Activated T-cell treated with anti-CD3 and anti-CD28 coated beads for 48 hours (primary cell): ENCODE data around the gene GALNT7.

Experiments
- DNase-seq: peaks from one replicate; pipeline ENCODE4 v3.0.0-alpha.2; 2020; ENCODE audit warnings: low read depth

GALNT7 gene

DNA sequence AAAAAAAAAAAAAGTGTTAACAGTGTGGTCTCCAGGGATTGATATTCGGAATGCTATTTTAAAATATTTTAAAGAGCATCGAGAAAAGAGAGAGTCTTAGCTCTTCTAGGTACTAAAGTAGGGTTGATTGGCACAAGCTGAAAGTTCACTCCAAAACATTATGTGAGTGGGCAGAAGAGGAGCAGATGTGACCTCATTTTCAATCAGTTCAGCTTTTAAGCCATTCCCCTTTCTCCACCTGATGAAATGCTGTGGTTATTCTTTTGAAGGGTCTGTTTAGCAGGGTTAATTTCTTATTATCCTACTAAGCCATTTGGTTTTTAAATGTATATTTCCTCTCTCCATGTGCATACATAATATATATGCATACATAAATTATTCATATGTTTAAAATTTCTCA is 69.2 kb downstream of the GALNT7 start:
- DNase-seq, result no peak

- DNase-seq, result no peak
Measured at GRCh38 chr4:173240696-173241095, 72.1 kb downstream of the GALNT7 start.

DNA sequence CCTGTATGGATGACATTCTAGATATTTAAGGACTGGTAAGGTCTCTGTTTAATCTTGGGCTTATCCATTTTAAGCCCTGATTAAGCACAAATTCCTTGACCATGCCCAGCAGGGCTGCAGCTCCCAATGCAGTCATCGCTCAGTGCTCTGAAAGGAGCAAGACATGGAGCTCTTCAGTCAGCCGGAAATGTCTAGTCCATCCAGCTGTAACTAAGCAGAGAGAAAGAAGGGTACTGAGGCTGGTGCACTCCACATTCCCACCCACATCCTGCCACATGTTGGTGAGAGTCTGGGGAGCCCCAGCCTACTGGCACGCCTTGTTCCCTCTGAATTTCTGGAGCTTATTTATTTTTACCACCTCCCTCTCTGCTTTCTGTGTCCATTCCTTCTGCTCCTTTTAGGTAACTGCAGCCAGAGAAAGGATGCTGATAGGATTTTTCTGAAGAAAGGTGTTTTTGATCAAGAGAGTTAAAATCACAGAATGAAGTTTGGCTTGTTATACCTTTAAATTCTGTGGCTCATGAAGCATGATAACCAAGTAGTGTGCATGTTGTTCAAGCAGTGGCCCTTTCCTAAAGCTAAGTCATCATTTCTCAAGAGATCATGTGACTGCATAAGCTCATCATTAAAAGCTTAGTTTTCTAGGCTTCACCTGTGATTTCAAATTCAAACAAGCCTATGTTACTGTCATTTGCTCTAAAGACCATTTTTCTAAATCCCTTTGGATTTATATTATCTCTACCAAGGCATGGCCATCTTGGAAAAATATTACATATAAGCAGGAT is 74.0 kb downstream of the GALNT7 start:
- DNase-seq, result no peak

GRCh38 chr4:173243321-173243720 is 74.7 kb downstream of the GALNT7 start:
- DNase-seq, result no peak

- DNase-seq, result no peak
Measured at GRCh38 chr4:173243917-173244658, 75.5 kb downstream of the GALNT7 start.

DNA sequence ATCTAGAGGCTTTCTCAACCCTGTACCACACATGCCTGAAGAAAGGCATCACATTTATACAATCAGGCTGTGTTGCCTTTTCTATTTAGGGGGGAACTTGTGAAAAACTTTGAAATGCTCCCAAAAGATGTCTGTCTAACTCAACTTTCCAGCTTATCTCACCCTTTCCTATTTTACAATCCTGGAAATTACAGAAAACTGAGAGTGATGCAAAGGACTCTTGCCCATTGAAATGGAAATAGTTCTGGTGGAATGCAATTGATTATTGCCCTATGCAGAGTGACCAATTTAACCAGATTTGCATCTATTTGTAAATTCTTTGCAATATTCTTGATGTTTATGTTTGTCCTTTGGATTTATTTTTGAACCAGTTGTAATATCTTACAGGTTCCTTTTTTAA is 77.3 kb downstream of the GALNT7 start:
- DNase-seq, result no peak

DNA sequence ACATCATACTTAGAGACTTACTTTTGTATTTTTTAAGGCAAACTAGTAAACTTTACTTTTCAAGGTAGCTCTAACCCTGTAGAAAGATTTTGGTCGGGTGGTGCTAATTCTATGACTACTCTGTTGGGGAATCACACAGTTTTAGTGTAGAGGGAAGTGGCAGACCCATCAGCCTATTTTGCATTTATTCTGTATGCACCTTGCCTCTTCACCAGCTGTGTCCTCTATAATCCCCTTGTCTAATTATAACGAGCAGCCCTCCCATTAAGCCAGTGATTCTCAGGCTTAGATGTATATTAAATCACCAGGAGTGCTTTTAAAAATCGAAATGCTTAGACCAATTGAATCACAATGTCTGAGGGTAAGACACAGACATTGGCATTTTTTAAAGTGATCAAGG is 78.1 kb downstream of the GALNT7 start:
- no peak for DNase-seq

DNA sequence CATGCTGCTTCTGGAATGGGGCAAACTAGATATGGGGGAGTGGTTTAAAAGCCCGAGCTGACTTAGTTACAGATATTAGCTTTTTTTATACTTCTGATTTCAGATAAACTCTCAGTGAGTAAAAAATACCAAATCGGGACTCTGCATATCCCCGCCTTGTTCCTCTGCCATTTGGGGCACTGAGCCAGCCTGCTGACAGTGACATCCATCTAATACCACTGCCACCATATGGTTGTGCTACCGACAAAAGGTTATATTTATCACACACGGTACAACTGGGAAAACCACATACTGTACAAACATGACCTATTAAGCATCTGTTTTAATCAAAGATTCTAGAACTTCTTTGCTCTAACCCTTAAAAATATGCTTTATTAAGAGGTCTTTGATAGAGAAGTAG is 78.7 kb downstream of the GALNT7 start:
- DNase-seq, result no peak

DNA sequence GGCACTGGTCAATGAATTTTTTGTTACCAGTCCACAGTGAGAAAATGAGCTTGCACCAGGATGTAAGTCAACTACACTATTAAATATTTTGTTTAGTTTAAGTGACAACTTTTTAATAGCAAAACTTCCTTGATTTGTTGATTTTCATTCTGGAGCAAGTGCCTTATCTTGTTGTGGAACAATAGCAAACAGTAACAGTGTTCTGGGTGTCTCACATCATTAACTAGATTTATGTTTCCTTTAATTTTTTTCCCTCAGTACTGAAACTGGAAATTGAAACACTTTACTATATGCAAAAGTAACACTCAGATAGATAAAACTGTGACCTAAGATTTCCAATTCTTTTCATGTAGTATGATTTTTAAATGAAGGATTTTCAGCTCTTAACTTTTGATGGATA is 80.1 kb downstream of the GALNT7 start:
- DNase-seq, result no peak

- peak; percentile 8 for DNase-seq
Measured at GRCh38 chr4:173252024-173252935, 83.7 kb downstream of the GALNT7 start.

DNA sequence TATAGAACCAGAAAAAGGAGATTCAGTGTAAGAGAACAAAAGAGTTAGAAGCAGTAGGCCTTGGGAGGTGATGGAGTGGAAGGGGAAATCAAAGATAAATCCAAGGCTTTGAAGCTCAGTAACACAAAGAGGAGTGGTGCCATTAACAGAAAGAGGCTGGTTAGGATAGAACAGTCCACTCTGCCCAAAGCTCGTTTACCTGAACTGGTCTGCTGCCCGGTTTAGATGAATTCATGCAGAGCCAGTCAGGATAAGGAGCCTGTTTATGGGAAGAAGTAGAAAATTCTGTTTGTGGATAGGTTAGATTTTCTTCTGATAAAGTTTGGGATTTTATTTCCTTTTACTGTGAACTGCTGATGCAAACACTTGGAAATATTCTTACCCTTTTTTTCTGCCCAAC is 85.0 kb downstream of the GALNT7 start:
- no peak for DNase-seq

DNA sequence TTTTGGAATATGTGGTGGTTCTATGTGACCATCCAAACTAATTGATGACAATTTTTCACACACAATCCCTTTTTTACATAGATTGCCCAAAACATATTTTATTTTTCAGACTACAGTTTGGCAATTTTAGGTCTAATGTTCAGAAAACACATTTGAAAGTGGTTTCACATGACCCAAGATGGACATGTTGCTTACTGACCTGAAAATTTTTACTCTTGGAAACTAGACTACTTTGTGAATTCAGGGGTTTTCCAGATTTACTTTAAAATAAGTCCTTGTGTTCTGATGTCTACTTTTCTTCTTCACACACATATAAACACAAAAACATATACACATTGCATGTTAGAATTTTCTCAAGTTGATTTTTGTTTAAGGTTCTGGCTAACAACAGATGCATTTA is 86.0 kb downstream of the GALNT7 start:
- DNase-seq, result no peak

GRCh38 chr4:173256825-173257224 is 88.2 kb downstream of the GALNT7 start:
- DNase-seq, result no peak

- peak; percentile 23 for DNase-seq
Measured at GRCh38 chr4:173257732-173258717, 89.4 kb downstream of the GALNT7 start.

DNA sequence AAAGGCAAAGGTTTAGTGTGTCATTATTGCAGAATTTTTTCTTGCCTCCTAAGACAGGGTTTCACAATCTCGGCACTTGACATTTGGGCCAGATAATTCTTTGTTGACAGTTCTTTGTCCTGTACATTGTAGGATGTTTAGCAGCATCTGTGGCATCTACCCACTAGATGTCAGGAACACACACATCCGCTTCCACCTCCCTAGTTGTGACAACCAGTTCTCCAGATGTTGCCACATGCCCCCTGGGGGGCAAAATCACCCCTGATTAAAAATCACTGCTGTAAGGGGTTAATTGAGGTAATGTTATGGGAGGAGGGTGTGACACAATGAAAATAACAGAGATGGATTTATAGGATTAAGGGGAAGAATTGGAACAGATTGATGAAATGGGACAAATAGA is 90.3 kb downstream of the GALNT7 start:
- DNase-seq, result no peak

- DNase-seq, result no peak
Measured at GRCh38 chr4:173259310-173259709, 90.7 kb downstream of the GALNT7 start.

- DNase-seq, result no peak
Measured at GRCh38 chr4:173261052-173261451, 92.4 kb downstream of the GALNT7 start.

GRCh38 chr4:173262375-173262774 is 93.8 kb downstream of the GALNT7 start:
- no peak for DNase-seq

- DNase-seq, result no peak
Measured at GRCh38 chr4:173264245-173264644, 95.6 kb downstream of the GALNT7 start.

DNA sequence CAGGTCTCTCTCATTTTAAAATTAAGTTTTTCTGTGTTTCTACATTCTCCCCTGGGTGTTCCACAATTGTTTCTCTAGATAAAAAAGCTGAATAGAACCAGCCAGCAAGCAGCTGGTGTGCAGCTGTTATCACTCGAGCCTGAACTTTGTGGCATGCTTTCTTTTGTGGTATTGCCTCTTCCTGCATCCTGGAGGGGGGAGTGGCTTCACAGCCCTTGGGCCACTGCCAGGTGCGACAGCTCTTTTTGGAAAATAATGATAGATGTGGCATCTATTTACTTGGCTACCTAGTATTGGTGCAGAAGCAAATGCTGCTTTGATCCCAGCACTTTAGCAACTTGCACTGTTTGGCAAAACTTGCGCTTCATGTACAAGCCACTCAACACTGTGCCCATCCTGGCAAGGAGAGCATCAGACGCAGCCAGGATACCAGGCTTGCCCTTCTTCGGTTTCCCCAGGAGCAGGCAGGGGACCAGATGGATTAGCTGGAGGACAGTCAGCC is 96.1 kb downstream of the GALNT7 start:
- DNase-seq, result no peak

DNA sequence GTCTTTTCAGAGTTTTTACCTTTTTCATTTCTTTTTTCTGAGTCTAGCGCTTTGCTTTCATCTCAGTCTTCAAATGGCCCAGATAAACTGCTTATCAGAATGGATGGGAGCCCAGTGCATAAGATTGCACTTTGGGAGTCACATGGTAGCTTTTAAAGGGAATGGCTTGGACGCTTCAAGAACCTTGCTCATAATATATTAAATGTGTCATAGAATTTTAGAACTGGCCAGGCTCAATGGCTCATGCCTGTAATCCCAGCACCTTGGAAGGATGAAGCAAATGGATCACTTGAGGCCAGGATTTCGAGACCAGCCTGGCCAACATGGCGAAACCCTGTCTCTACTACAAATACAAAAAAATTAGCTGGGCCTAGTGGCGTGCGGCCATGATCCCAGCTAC is 97.1 kb downstream of the GALNT7 start:
- DNase-seq, result no peak
